Stimulated activated naive B cell treated with anti-CD40 and anti-IgM and Interleukin-4, amounts not matched to agents 10 μg/mL and 1 μg/mL and 100 μg/mL, for 72 hours (primary cell): ENCODE results near the gene ZMYM2.
"Not testable (repeated sequence)": the region's sequence is repeated elsewhere in the genome, so short reads cannot be mapped to it uniquely, and the experiment has no call there.

Experiments
- ATAC-seq, 2 donors: fragments of 150-1000 bp; cut with Tn5 transposase; replicated peaks; 2 replicates each; pipeline ENCODE4 v1.10.0; 2021; ENCODE audit warnings: moderate library complexity in 1 of 2
- DNase-seq: peaks from one replicate; pipeline ENCODE4 v3.0.0; 2021
- H3K27ac Mint-ChIP-seq: one replicate; pipeline ENCODE4 v1.8.0; 2022; ENCODE audit warnings: mild to moderate bottlenecking, mixed read lengths
- H3K27me3 Mint-ChIP-seq, 2 donors: one replicate each; pipeline ENCODE4 v1.8.0; 2022; ENCODE audit warnings: mixed read lengths in 2 of 2
- H3K36me3 Mint-ChIP-seq, 2 donors: one replicate each; pipeline ENCODE4 v1.8.0; 2022; ENCODE audit warnings: mixed read lengths in 2 of 2, mild to moderate bottlenecking in 1 of 2
- H3K4me1 Mint-ChIP-seq, 2 donors: one replicate each; pipeline ENCODE4 v1.8.0; 2022; ENCODE audit warnings: mixed read lengths in 2 of 2, mild to moderate bottlenecking in 1 of 2
- H3K4me3 Mint-ChIP-seq, 2 donors: one replicate each; pipeline ENCODE4 v1.8.0; 2022; ENCODE audit warnings: mild to moderate bottlenecking in 2 of 2, mixed read lengths in 2 of 2, moderate library complexity in 1 of 2
- H3K9me3 Mint-ChIP-seq, 2 donors: one replicate each; pipeline ENCODE4 v1.8.0; 2022; ENCODE audit warnings: mixed read lengths in 2 of 2, mild to moderate bottlenecking in 1 of 2

The ZMYM2 gene

GRCh38 chr13:20001366-20002190, 43.1 kb downstream of the ZMYM2 start:
- ATAC-seq: no peak
- DNase-seq: no peak
- Mint-ChIP-seq H3K4me1 (peaks cover 7 to 11% of the 10 kb centered on the region in 2 donors), H3K27me3 (no peaks in the 10 kb centered on the region), H3K27ac (no peak overlapping the region), H3K9me3 (no peaks in the 10 kb centered on the region), H3K4me3 (no peak overlapping the region), H3K36me3 (peaks cover 31 to 44% of the 10 kb centered on the region in 2 donors)

- peaks cover 29 to 38% of the 10 kb centered on the region in 2 donors for H3K36me3 Mint-ChIP-seq
- ATAC-seq: no peak
- H3K27ac Mint-ChIP-seq: no peak overlapping the region
- H3K9me3 Mint-ChIP-seq: no peaks in the 10 kb centered on the region
- DNase-seq: no peak
- H3K4me1 Mint-ChIP-seq: peaks cover 7 to 11% of the 10 kb centered on the region in 2 donors
- no peak overlapping the region for H3K4me3 Mint-ChIP-seq
- H3K27me3 Mint-ChIP-seq: no peaks in the 10 kb centered on the region
These were observed 44.3 kb downstream of the ZMYM2 start for GRCh38 chr13:20002787-20003186.

GRCh38 chr13:20006206-20006605, 47.7 kb downstream of the ZMYM2 start:
- DNase-seq (no peak), ATAC-seq (no peak)
- Mint-ChIP-seq H3K36me3 (peaks cover 31 to 41% of the 10 kb centered on the region in 2 donors), H3K27me3 (no peaks in the 10 kb centered on the region), H3K9me3 (no peaks in the 10 kb centered on the region), H3K4me1 (peaks cover 2 to 4% of the 10 kb centered on the region in 2 donors), H3K27ac (no peak overlapping the region), H3K4me3 (no peak overlapping the region)

DNA sequence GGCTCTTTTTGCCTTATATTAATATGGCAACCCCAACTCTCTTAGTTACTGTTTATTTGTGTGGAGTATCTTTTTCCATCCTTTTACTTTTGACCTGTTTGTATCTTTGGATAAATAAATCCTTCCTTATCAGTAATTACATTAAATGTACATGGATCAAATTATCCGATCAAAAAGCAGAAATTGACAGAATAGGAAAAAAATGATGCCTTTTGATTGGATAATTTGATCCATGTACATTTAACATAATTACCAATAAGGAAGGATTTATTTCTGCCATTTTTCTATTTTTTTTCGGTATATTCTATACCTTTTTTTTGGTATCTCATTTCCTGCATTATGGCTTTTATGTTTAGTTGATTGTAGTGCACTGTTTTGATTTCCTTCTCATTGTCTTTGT, 57.2 kb downstream of the ZMYM2 start:
- Mint-ChIP-seq H3K36me3 (peaks cover 62 to 73% of the 10 kb centered on the region in 2 donors), H3K9me3 (peaks cover 26 to 28% of the 10 kb centered on the region in 2 donors), H3K27me3 (no peaks in the 10 kb centered on the region), H3K4me3 (no peak overlapping the region), H3K27ac (no peak overlapping the region), H3K4me1 (peaks cover 6 to 21% of the 10 kb centered on the region in 2 donors)
- DNase-seq (no peak), ATAC-seq (no peak)

- Mint-ChIP-seq H3K9me3 (peaks cover 26 to 28% of the 10 kb centered on the region in 2 donors), H3K27ac (no peak overlapping the region), H3K27me3 (no peaks in the 10 kb centered on the region), H3K4me3 (no peak overlapping the region), H3K36me3 (peaks cover 70 to 82% of the 10 kb centered on the region in 2 donors), H3K4me1 (peaks cover 6 to 21% of the 10 kb centered on the region in 2 donors)
- DNase-seq (no peak), ATAC-seq (no peak)
These were observed 58.3 kb downstream of the ZMYM2 start for GRCh38 chr13:20016649-20017364.

GRCh38 chr13:20017365-20017711, 58.8 kb downstream of the ZMYM2 start:
- Mint-ChIP-seq H3K4me1 (peaks cover 9 to 21% of the 10 kb centered on the region in 2 donors), H3K9me3 (peaks cover 26 to 28% of the 10 kb centered on the region in 2 donors), H3K4me3 (no peak overlapping the region), H3K27ac (peak overlapping the region; percentile 28), H3K36me3 (peaks cover 70 to 82% of the 10 kb centered on the region in 2 donors), H3K27me3 (no peaks in the 10 kb centered on the region)
- DNase-seq: no peak
- ATAC-seq: no peak

GRCh38 chr13:20019043-20019442, 60.5 kb downstream of the ZMYM2 start:
- Mint-ChIP-seq H3K36me3 (peaks cover 59 to 70% of the 10 kb centered on the region in 2 donors), H3K27ac (no peak overlapping the region), H3K4me1 (peaks cover 9 to 20% of the 10 kb centered on the region in 2 donors)

DNA sequence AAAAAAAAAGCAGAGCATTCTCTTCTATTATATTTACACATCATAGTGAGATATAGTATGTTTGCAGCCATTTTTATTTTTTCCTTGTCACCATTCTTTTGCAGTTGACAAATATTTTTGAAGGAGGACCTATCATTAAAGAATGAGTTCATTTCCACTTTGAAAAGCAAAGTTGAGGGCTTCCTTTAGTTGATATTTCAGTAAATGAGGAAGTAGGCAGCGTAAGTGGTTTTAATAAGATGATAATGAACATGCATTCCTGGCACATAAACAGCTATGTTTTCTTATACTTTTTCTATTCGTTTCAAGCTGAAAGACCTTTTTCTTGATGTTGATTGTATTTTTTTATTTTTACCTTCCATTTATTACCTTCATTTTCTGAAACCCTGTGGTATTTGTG, 66.2 kb downstream of the ZMYM2 start:
- H3K27ac Mint-ChIP-seq: no peak overlapping the region
- peaks cover 11% of the 10 kb centered on the region in 2 donors for H3K4me1 Mint-ChIP-seq
- DNase-seq: no peak
- peak; percentile 54 to 60 for ATAC-seq
- no peak overlapping the region for H3K4me3 Mint-ChIP-seq
- peaks cover 28 to 38% of the 10 kb centered on the region in 2 donors for H3K36me3 Mint-ChIP-seq
- H3K9me3 Mint-ChIP-seq: peaks cover 3 to 4% of the 10 kb centered on the region in 2 donors
- H3K27me3 Mint-ChIP-seq: no peaks in the 10 kb centered on the region

More at GRCh38 chr13:20019043-20019442, 60.5 kb downstream of the ZMYM2 start:
- peaks cover 20 to 28% of the 10 kb centered on the region in 2 donors for H3K9me3 Mint-ChIP-seq
- H3K27me3 Mint-ChIP-seq: no peaks in the 10 kb centered on the region
- ATAC-seq (no peak), DNase-seq (no peak)
- no peak overlapping the region for H3K4me3 Mint-ChIP-seq

DNA sequence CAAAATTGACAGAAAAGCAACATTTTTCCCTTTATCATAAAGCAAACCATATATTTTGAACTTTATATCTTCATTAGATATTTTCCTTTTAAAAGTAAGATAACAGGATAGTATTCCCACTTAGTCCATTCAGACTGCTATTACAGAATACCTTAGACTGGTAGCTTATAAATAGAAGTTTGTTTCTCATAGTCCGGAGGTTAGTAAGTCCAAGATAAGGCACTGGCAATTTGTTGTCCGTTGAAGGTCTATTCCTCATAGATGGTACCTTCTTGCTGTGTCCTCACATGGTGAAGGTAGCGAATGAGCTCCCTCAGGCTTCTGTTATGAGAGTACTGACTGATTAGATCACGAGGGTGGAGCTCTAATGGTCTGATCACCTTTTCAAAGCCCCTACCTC, 70.4 kb downstream of the ZMYM2 start:
- H3K27ac Mint-ChIP-seq: no peak overlapping the region
- DNase-seq (no peak), ATAC-seq (no peak)
- H3K4me3 Mint-ChIP-seq: no peak overlapping the region
- no peaks in the 10 kb centered on the region for H3K9me3 Mint-ChIP-seq
- H3K36me3 Mint-ChIP-seq: peaks cover 22 to 32% of the 10 kb centered on the region in 2 donors
- H3K27me3 Mint-ChIP-seq: no peaks in the 10 kb centered on the region
- peaks cover 7 to 11% of the 10 kb centered on the region in 2 donors for H3K4me1 Mint-ChIP-seq

DNA sequence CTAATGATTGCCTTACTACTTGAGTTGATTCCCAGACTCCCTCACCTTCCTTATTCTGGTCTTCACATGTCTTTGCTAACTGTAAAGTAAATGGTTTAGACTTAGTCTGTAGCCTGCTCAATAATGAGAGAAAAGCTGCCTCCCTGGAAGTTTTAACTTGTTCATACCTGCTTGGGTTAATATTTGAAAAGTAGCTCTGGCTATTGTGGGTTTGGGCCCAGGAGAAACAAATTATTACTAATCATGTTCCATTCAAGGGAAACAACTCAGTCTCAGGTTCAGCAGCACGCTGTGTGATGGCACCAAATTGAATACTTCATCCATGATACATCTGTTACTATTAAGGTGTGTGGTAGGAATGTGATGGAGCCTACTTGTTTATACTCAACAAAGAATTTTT, 75.0 kb downstream of the ZMYM2 start:
- no peak for ATAC-seq
- H3K36me3 Mint-ChIP-seq: peaks cover 31 to 44% of the 10 kb centered on the region in 2 donors

DNA sequence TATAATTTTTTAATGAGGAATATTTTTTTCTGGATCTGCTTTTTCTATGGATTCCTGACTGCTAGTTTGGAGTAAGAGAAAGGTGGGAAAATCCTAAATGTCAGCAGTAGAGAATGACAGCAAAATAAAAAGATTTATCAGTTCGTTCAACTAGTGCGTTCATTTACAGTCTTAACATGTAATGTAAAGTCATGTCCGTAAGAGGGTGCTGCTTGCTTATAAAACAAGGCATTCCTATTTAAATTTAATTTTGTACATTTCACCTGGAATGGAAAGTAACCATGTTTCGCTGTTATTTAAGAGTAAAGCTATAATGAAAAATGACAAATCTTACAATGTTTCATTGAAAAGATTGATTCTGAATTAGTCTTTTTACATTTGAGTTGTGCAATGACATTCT, 76.6 kb downstream of the ZMYM2 start:
- Mint-ChIP-seq H3K36me3 (peaks cover 48 to 61% of the 10 kb centered on the region in 2 donors), H3K4me3 (no peak overlapping the region), H3K27ac (no peak overlapping the region), H3K27me3 (no peaks in the 10 kb centered on the region), H3K4me1 (peaks cover 5 to 14% of the 10 kb centered on the region in 2 donors), H3K9me3 (no peaks in the 10 kb centered on the region)
- DNase-seq (no peak), ATAC-seq (no peak)

More for the DNA sequence above, 75.0 kb downstream of the ZMYM2 start:
- H3K4me1 Mint-ChIP-seq: peaks cover 3 to 4% of the 10 kb centered on the region in 2 donors
- DNase-seq: no peak
- no peaks in the 10 kb centered on the region for H3K27me3 Mint-ChIP-seq
- H3K9me3 Mint-ChIP-seq: no peaks in the 10 kb centered on the region
- H3K27ac Mint-ChIP-seq: no peak overlapping the region
- no peak overlapping the region for H3K4me3 Mint-ChIP-seq

GRCh38 chr13:20037908-20038307, 79.4 kb downstream of the ZMYM2 start:
- H3K27me3 Mint-ChIP-seq: no peaks in the 10 kb centered on the region
- H3K9me3 Mint-ChIP-seq: no peaks in the 10 kb centered on the region
- H3K4me3 Mint-ChIP-seq: no peak overlapping the region
- DNase-seq: no peak
- no peak for ATAC-seq
- H3K36me3 Mint-ChIP-seq: peaks cover 63 to 74% of the 10 kb centered on the region in 2 donors
- H3K27ac Mint-ChIP-seq: no peak overlapping the region
- peaks cover 13 to 32% of the 10 kb centered on the region in 2 donors for H3K4me1 Mint-ChIP-seq

- H3K27me3 Mint-ChIP-seq, ATAC-seq, DNase-seq, H3K4me3 Mint-ChIP-seq, H3K9me3 Mint-ChIP-seq, H3K27ac Mint-ChIP-seq: not testable (repeated sequence)
- H3K4me1 Mint-ChIP-seq: peaks cover 16 to 32% of the 10 kb centered on the region in 2 donors
- H3K36me3 Mint-ChIP-seq: peaks cover 63 to 73% of the 10 kb centered on the region in 2 donors
These were observed 84.1 kb downstream of the ZMYM2 start for GRCh38 chr13:20042603-20043002.

GRCh38 chr13:20043207-20043925, 84.8 kb downstream of the ZMYM2 start:
- Mint-ChIP-seq H3K27me3 (no peaks in the 10 kb centered on the region), H3K9me3 (no peaks in the 10 kb centered on the region), H3K36me3 (peaks cover 56 to 66% of the 10 kb centered on the region in 2 donors), H3K27ac (no peak overlapping the region), H3K4me3 (no peak overlapping the region), H3K4me1 (peaks cover 16 to 29% of the 10 kb centered on the region in 2 donors)
- no peak for ATAC-seq
- DNase-seq: no peak
